H9 (cell line): Measurements from ENCODE around the gene ATP2B2. TPM values are rescaled to one million over a fixed set of nuclear protein-coding genes. Genes with fewer than 3 reads are reported as not detected.

ENCODE experiments used
- DNase-seq: peaks from one replicate; pipeline ENCODE4 v3.0.0-alpha.2; 2017
- H2AFZ ChIP-seq: one replicate; pipeline ENCODE4 v1.6.1; 2013; ENCODE audit warnings: mild to moderate bottlenecking, low read length, control low read depth, moderate library complexity
- H2AK5ac ChIP-seq: 2 replicates; pipeline ENCODE4 v1.6.1; 2013; ENCODE audit warnings: low read length, control low read depth, mixed read lengths; ENCODE audit not compliant: insufficient read length
- H2BK120ac ChIP-seq: one replicate; pipeline ENCODE4 v1.6.1; 2013; ENCODE audit warnings: low read depth, mild to moderate bottlenecking, low read length, control low read depth, inconsistent platforms; ENCODE audit not compliant: poor library complexity, severe bottlenecking
- H2BK12ac ChIP-seq: 2 replicates; pipeline ENCODE4 v1.6.1; 2013; ENCODE audit warnings: low read length, control low read depth, mixed read lengths, low read depth; ENCODE audit not compliant: insufficient read length
- H2BK15ac ChIP-seq: 2 replicates; pipeline ENCODE4 v1.6.1; 2013; ENCODE audit warnings: low read depth, low read length, control low read depth
- H2BK20ac ChIP-seq: one replicate; pipeline ENCODE4 v1.6.1; 2013; ENCODE audit warnings: low read depth, mild to moderate bottlenecking, low read length, control low read depth, inconsistent platforms; ENCODE audit not compliant: poor library complexity, severe bottlenecking
- H2BK5ac ChIP-seq: 2 replicates; pipeline ENCODE4 v1.6.1; 2013; ENCODE audit warnings: low read length, control low read depth, mixed read lengths; ENCODE audit not compliant: insufficient read length
- H3K14ac ChIP-seq: 2 replicates; pipeline ENCODE4 v1.6.1; 2013; ENCODE audit warnings: low read length, control low read depth; ENCODE audit not compliant: insufficient read depth
- H3K18ac ChIP-seq: 2 replicates; pipeline ENCODE4 v1.6.1; 2013; ENCODE audit warnings: low read depth, mild to moderate bottlenecking, mixed read lengths, low read length, control low read depth; ENCODE audit not compliant: insufficient read length
- H3K23ac ChIP-seq: 2 replicates; pipeline ENCODE4 v1.6.1; 2013; ENCODE audit warnings: low read length, control low read depth, mixed read lengths, low read depth; ENCODE audit not compliant: insufficient read length
- H3K23me2 ChIP-seq: 2 replicates; pipeline ENCODE4 v1.6.1; 2013; ENCODE audit warnings: low read depth, mild to moderate bottlenecking, mixed read lengths, low read length, control low read depth; ENCODE audit not compliant: insufficient read length, poor library complexity, severe bottlenecking
- H3K27ac ChIP-seq: 2 replicates; pipeline ENCODE4 v1.5.1; 2013; ENCODE audit warnings: low read length, control low read depth, mixed read lengths, low read depth; ENCODE audit not compliant: insufficient read length
- H3K27me3 ChIP-seq: 2 replicates; pipeline ENCODE4 v1.6.1; 2013; ENCODE audit warnings: low read length, control low read depth, inconsistent platforms; ENCODE audit not compliant: insufficient read depth
- H3K4ac ChIP-seq: 2 replicates; pipeline ENCODE4 v1.6.1; 2013; ENCODE audit warnings: low read depth, mild to moderate bottlenecking, control low read depth, inconsistent platforms, low read length, moderate library complexity
- H3K4me1 ChIP-seq: 2 replicates; pipeline ENCODE4 v1.6.1; 2013; ENCODE audit warnings: low read length, control low read depth, inconsistent platforms; ENCODE audit not compliant: insufficient read depth
- H3K4me2 ChIP-seq: 2 replicates; pipeline ENCODE4 v1.6.1; 2013; ENCODE audit warnings: low read length, control low read depth, mixed read lengths; ENCODE audit not compliant: insufficient read length, insufficient read depth
- H3K56ac ChIP-seq: 2 replicates; pipeline ENCODE4 v1.6.1; 2013; ENCODE audit warnings: low read depth, mild to moderate bottlenecking, mixed read lengths, low read length, control low read depth; ENCODE audit not compliant: insufficient read length
- H3K79me1 ChIP-seq: 2 replicates; pipeline ENCODE4 v1.6.1; 2013; ENCODE audit warnings: low read depth, mild to moderate bottlenecking, moderate library complexity, low read length, control low read depth, inconsistent platforms; ENCODE audit not compliant: insufficient read depth, poor library complexity, severe bottlenecking
- H3K79me2 ChIP-seq: 2 replicates; pipeline ENCODE4 v1.6.1; 2013; ENCODE audit warnings: low read length, control low read depth, inconsistent platforms; ENCODE audit not compliant: insufficient read depth
- H3K9ac ChIP-seq: 2 replicates; pipeline ENCODE4 v1.6.1; 2013; ENCODE audit warnings: low read length, control low read depth, mixed read lengths; ENCODE audit not compliant: insufficient read length; ENCODE audit errors: extremely low read depth
- H3K9me3 ChIP-seq: one replicate; pipeline ENCODE4 v1.6.1; 2013; ENCODE audit warnings: low read depth, low read length, inconsistent platforms; ENCODE audit not compliant: control insufficient read depth
- H3T11ph ChIP-seq: one replicate; pipeline ENCODE4 v1.6.1; 2013; ENCODE audit warnings: mild to moderate bottlenecking, low read length, control low read depth, inconsistent platforms
- H4K20me1 ChIP-seq: one replicate; pipeline ENCODE4 v1.6.1; 2013; ENCODE audit not compliant: control insufficient read depth, insufficient read length, insufficient read depth
- H4K5ac ChIP-seq: 2 replicates; pipeline ENCODE4 v1.6.1; 2013; ENCODE audit warnings: low read depth, mild to moderate bottlenecking, mixed read lengths, low read length, control low read depth; ENCODE audit not compliant: insufficient read length
- H4K8ac ChIP-seq: replicated peaks from 2 replicates; pipeline ENCODE4 v1.6.1; 2013; ENCODE audit warnings: low read length, control low read depth, mixed read lengths, low read depth; ENCODE audit not compliant: insufficient read length
- H4K91ac ChIP-seq: 2 replicates; pipeline ENCODE4 v1.6.1; 2013; ENCODE audit warnings: low read depth, mild to moderate bottlenecking, moderate library complexity, mixed read lengths, low read length, control low read depth; ENCODE audit not compliant: insufficient read length
- H3K27ac Mint-ChIP-seq, 3 experiments: 2 replicates in 2 of 3; 3 replicates in 1 of 3; pipeline ENCODE4 v1.8.0; 2020 to 2021; ENCODE audit warnings: mixed read lengths in 3 of 3, mild to moderate bottlenecking in 1 of 3, moderate library complexity in 1 of 3
- H3K27me3 Mint-ChIP-seq: 2 replicates; pipeline ENCODE4 v1.8.0; 2021; ENCODE audit warnings: low read depth, mild to moderate bottlenecking, moderate library complexity, mixed read lengths
- H3K36me3 Mint-ChIP-seq, 3 experiments: 2 replicates in 2 of 3; 3 replicates in 1 of 3; pipeline ENCODE4 v1.8.0; 2020 to 2021; ENCODE audit warnings: low read depth in 3 of 3, mixed read lengths in 3 of 3; ENCODE audit not compliant: insufficient read depth in 1 of 3
- H3K4me1 Mint-ChIP-seq, 2 experiments: 2 replicates each; pipeline ENCODE4 v1.8.0; 2020; ENCODE audit warnings: mixed read lengths in 2 of 2
- H3K4me3 Mint-ChIP-seq, 2 experiments: 2 replicates in 1 of 2; 3 replicates in 1 of 2; pipeline ENCODE4 v1.8.0; 2020 to 2021; ENCODE audit warnings: mild to moderate bottlenecking in 2 of 2, mixed read lengths in 2 of 2, moderate library complexity in 1 of 2
- H3K9me3 Mint-ChIP-seq, 2 experiments: 2 replicates in 1 of 2; 3 replicates in 1 of 2; pipeline ENCODE4 v1.8.0; 2020; ENCODE audit warnings: mild to moderate bottlenecking in 2 of 2, mixed read lengths in 2 of 2, moderate library complexity in 1 of 2
- CTCF ChIP-seq: fragments of 200-600 bp; sonication (generic); conservative IDR thresholded peaks from 3 replicates; pipeline ENCODE4 v1.8.0; 2021; ENCODE audit warnings: antibody characterized with exemption, mild to moderate bottlenecking
- WGBS: extraction: QIAGEN DNeasy Blood & Tissue Kit; methylation state at CpG from one replicate; pipeline ENCODE4 v1.1.7; 2013; ENCODE audit warnings: missing lambda C conversion rate, low lambda C conversion rate, mixed read lengths; ENCODE audit not compliant: insufficient read length; ENCODE audit errors: extremely low coverage; 5-methylcytosine and 5-hydroxymethylcytosine counted together
- total RNA-seq: library from RNA; stranded (reverse); gene quantifications from 2 replicates; pipeline ENCODE4 v1.2.1, GENCODE V29; 2021

The ATP2B2 gene
- total RNA-seq, 1 experiment from 2014 or later = 0.33 TPM

GRCh38 chr3:10376353-10376752 is 129.0 kb downstream of the ATP2B2 start:
- Histone ChIP-seq H2BK20ac (no peak overlapping the region), H3K56ac (no peak overlapping the region), H2BK5ac (no peak overlapping the region), H3K18ac (no peak overlapping the region), H4K91ac (no peak overlapping the region), H2AFZ (no peak overlapping the region), H3K23ac (no peak overlapping the region), H3K4me1 (peaks cover 4% of the 10 kb centered on the region; the same call in 1 of the 2 replicates), H3K14ac (no peak overlapping the region), H3K79me1 (no peaks in the 10 kb centered on the region), H4K5ac (no peak overlapping the region), H3K27ac (no peak overlapping the region), H2BK15ac (no peak overlapping the region), H4K8ac (no peak overlapping the region), H3K9me3 (no peaks in the 10 kb centered on the region), H3K79me2 (no peaks in the 10 kb centered on the region), H3K27me3 (no peaks in the 10 kb centered on the region), H3K23me2 (no peaks in the 10 kb centered on the region), H3K9ac (no peak overlapping the region), H3K4ac (no peak overlapping the region), H3T11ph (no peak overlapping the region), H3K4me2 (no peak overlapping the region), H2AK5ac (no peak overlapping the region), H4K20me1 (no peaks in the 10 kb centered on the region), H2BK120ac (no peak overlapping the region), H2BK12ac (no peak overlapping the region)
- H3K36me3 Mint-ChIP-seq = no peaks in the 10 kb centered on the region
- peak overlapping the region in 1 of 3 experiments; percentile 96; a peak in 2 of 7 replicates for H3K27ac Mint-ChIP-seq
- peaks cover 0 to under 1% of the 10 kb centered on the region in 2 experiments; a peak in 1 of 5 replicates for H3K9me3 Mint-ChIP-seq
- H3K4me3 Mint-ChIP-seq = no peak overlapping the region; a peak in 1 of 5 replicates
- H3K27me3 Mint-ChIP-seq = no peaks in the 10 kb centered on the region
- H3K4me1 Mint-ChIP-seq = peaks cover 35 to 46% of the 10 kb centered on the region in 2 experiments
- no peak for DNase-seq
- no CpG with 5 or more reads among the region's 6 CpGs for WGBS
- TF ChIP-seq CTCF = no peak
